ENCODE data around the gene LPIN2. TPM values are rescaled to one million over a fixed set of nuclear protein-coding genes. Genes with fewer than 3 reads are reported as not detected.

LPIN2 gene
- polyA plus RNA-seq, 1 donor (not counting 4 experiments of a cell fraction or from before 2014, with no cell fraction given) = 3.9 TPM

- dilution Hi-C loops (cut with MboI; ENCODE audit: extremely low pct_ligation_motif_present, low sequenced_read_pairs) = no loop called here
- no peaks in the 10 kb centered on the region for H3K9me1 ChIP-seq (ENCODE audit: control insufficient read depth, extremely low read depth, insufficient read depth, low read length)
- no peaks in the 10 kb centered on the region for H3K27me3 ChIP-seq (ENCODE audit: control insufficient read depth, extremely low read depth, insufficient read depth, low read length)
- H3K4me2 ChIP-seq (ENCODE audit: control insufficient read depth, extremely low read depth, insufficient read depth, low read depth, low read length) = no peak overlapping the region
- H3K4me3 ChIP-seq (ENCODE audit: control insufficient read depth in 2 of 3, extremely low read depth in 1 of 3, insufficient read depth in 2 of 3, low read depth in 1 of 3, low read length in 3 of 3) = no peak overlapping the region
- H3K9ac ChIP-seq (ENCODE audit: control insufficient read depth, extremely low read depth, insufficient read depth, low read length) = no peak overlapping the region
- FAIRE-seq (no peak), DNase-seq (ENCODE audit: low read depth, low spot score) (no peak)
- TF ChIP-seq EZH2 (IDR thresholded peaks at IDR 0.05; ENCODE audit: low read length) (no peak), CTCF (optimal IDR thresholded peaks at IDR 0.05 in 1 of 3, IDR thresholded peaks at IDR 0.05 in 1 of 3, conservative IDR thresholded peaks at IDR 0.05 in 1 of 3; ENCODE audit: extremely low read depth in 1 of 3, insufficient read depth in 2 of 3, low read length in 3 of 3) (no peak)
- no peak overlapping the region for H3K27ac ChIP-seq (ENCODE audit: control insufficient read depth, insufficient read depth, low read length)
- H3K9me3 ChIP-seq (ENCODE audit: control insufficient read depth, low read depth, low read length) = no peaks in the 10 kb centered on the region
- H3K4me1 ChIP-seq (ENCODE audit: control insufficient read depth, extremely low read depth, insufficient read depth, low read length) = peaks cover 9% of the 10 kb centered on the region
- H3K79me2 ChIP-seq (ENCODE audit: control insufficient read depth, insufficient read depth, low read length) = no peaks in the 10 kb centered on the region
- H3K36me3 ChIP-seq (ENCODE audit: control insufficient read depth in 2 of 2, extremely low read depth in 1 of 2, insufficient read depth in 2 of 2, low read length in 2 of 2) = no peaks in the 10 kb centered on the region
- no peak overlapping the region for H2AFZ ChIP-seq (ENCODE audit: control insufficient read depth, low read length)
- H4K20me1 ChIP-seq (ENCODE audit: control insufficient read depth, extremely low read depth, insufficient read depth, low read length) = no peaks in the 10 kb centered on the region
Measured at GRCh38 chr18:2979871-2980790, 32.8 kb downstream of the LPIN2 start.

GRCh38 chr18:2979129-2979528, 33.8 kb downstream of the LPIN2 start:
- dilution Hi-C loops (cut with MboI; ENCODE audit: extremely low pct_ligation_motif_present, low sequenced_read_pairs) = no loop called here
- TF ChIP-seq CTCF (optimal IDR thresholded peaks at IDR 0.05 in 1 of 3, IDR thresholded peaks at IDR 0.05 in 1 of 3, conservative IDR thresholded peaks at IDR 0.05 in 1 of 3; ENCODE audit: extremely low read depth in 1 of 3, insufficient read depth in 2 of 3, low read length in 3 of 3) (no peak), EZH2 (IDR thresholded peaks at IDR 0.05; ENCODE audit: low read length) (no peak)
- Histone ChIP-seq H3K9me1 (ENCODE audit: control insufficient read depth, extremely low read depth, insufficient read depth, low read length) (no peaks in the 10 kb centered on the region), H3K9ac (ENCODE audit: control insufficient read depth, extremely low read depth, insufficient read depth, low read length) (no peak overlapping the region), H3K9me3 (ENCODE audit: control insufficient read depth, low read depth, low read length) (no peaks in the 10 kb centered on the region), H3K4me3 (ENCODE audit: control insufficient read depth in 2 of 3, extremely low read depth in 1 of 3, insufficient read depth in 2 of 3, low read depth in 1 of 3, low read length in 3 of 3) (no peak overlapping the region), H4K20me1 (ENCODE audit: control insufficient read depth, extremely low read depth, insufficient read depth, low read length) (no peaks in the 10 kb centered on the region), H2AFZ (ENCODE audit: control insufficient read depth, low read length) (no peak overlapping the region), H3K36me3 (ENCODE audit: control insufficient read depth in 2 of 2, extremely low read depth in 1 of 2, insufficient read depth in 2 of 2, low read length in 2 of 2) (no peaks in the 10 kb centered on the region), H3K4me1 (ENCODE audit: control insufficient read depth, extremely low read depth, insufficient read depth, low read length) (peaks cover 9% of the 10 kb centered on the region), H3K27me3 (ENCODE audit: control insufficient read depth, extremely low read depth, insufficient read depth, low read length) (no peaks in the 10 kb centered on the region), H3K79me2 (ENCODE audit: control insufficient read depth, insufficient read depth, low read length) (no peaks in the 10 kb centered on the region), H3K27ac (ENCODE audit: control insufficient read depth, insufficient read depth, low read length) (no peak overlapping the region), H3K4me2 (ENCODE audit: control insufficient read depth, extremely low read depth, insufficient read depth, low read depth, low read length) (no peak overlapping the region)
- FAIRE-seq = no peak
- no peak for DNase-seq (ENCODE audit: low read depth, low spot score)

Measured in keratinocyte (primary cell).